HG03442 (cell line): Measurements from ENCODE around the gene KIAA1671.
"Not testable (repeated sequence)": the region's sequence is repeated elsewhere in the genome, so short reads cannot be mapped to it uniquely, and the experiment has no call there.

ENCODE experiments used
- ATAC-seq: cut with Tn5 transposase; IDR thresholded peaks from one replicate; pipeline ENCODE4 v1.9.1; 2021; ENCODE audit warnings: mild to moderate bottlenecking, moderate library complexity; ENCODE audit not compliant: unreplicated experiment

Gene KIAA1671

GRCh38 chr22:25183949-25184619 lies 231.6 kb downstream of the KIAA1671 start:
- ATAC-seq, result no peak

GRCh38 chr22:25186140-25186539 lies 233.6 kb downstream of the KIAA1671 start:
- ATAC-seq, result no peak

- ATAC-seq, result no peak
These were observed 235.0 kb downstream of the KIAA1671 start for GRCh38 chr22:25187469-25187868.

- no peak for ATAC-seq
These were observed 239.9 kb downstream of the KIAA1671 start for GRCh38 chr22:25192406-25192805.

GRCh38 chr22:25193130-25193529 lies 240.6 kb downstream of the KIAA1671 start:
- ATAC-seq, result no peak

GRCh38 chr22:25193548-25193947 lies 241.0 kb downstream of the KIAA1671 start:
- ATAC-seq, result no peak

GRCh38 chr22:25196326-25196725 lies 243.8 kb downstream of the KIAA1671 start:
- no peak for ATAC-seq

- no peak for ATAC-seq
These were observed 244.8 kb downstream of the KIAA1671 start for GRCh38 chr22:25197340-25197739.

GRCh38 chr22:25199731-25200520 lies 247.4 kb downstream of the KIAA1671 start, which contains the start of gene CRYBB3:
CRYBB3 (plus strand) TSS chr22:25199858; CDS start chr22:25201397, 1,539 bp downstream.
- no peak for ATAC-seq

GRCh38 chr22:25200967-25201366 lies 248.5 kb downstream of the KIAA1671 start:
- no peak for ATAC-seq

- no peak for ATAC-seq
These were observed 249.2 kb downstream of the KIAA1671 start for GRCh38 chr22:25201557-25202273.

- ATAC-seq, result no peak
These were observed 249.9 kb downstream of the KIAA1671 start for GRCh38 chr22:25202290-25202921.

- ATAC-seq, result no peak
These were observed 250.6 kb downstream of the KIAA1671 start for GRCh38 chr22:25203082-25203481.

GRCh38 chr22:25204547-25204946 lies 252.0 kb downstream of the KIAA1671 start:
- not testable (repeated sequence) for ATAC-seq

GRCh38 chr22:25205847-25206246 lies 253.3 kb downstream of the KIAA1671 start:
- ATAC-seq, result no peak

GRCh38 chr22:25206998-25207397 lies 254.5 kb downstream of the KIAA1671 start:
- no peak for ATAC-seq

- ATAC-seq, result no peak
These were observed 255.1 kb downstream of the KIAA1671 start for GRCh38 chr22:25207553-25208157.

GRCh38 chr22:25208328-25208727 lies 255.8 kb downstream of the KIAA1671 start:
- no peak for ATAC-seq

GRCh38 chr22:25208743-25209505 lies 256.4 kb downstream of the KIAA1671 start:
- ATAC-seq, result no peak

GRCh38 chr22:25210793-25211192 lies 258.3 kb downstream of the KIAA1671 start:
- ATAC-seq, result no peak
